Measurements from ENCODE around the gene SLC12A6.
"Not testable (repeated sequence)": the region's sequence is repeated elsewhere in the genome, so short reads cannot be mapped to it uniquely, and the experiment has no call there.

Gene SLC12A6

GRCh38 chr15:34355241-34355640, 17.7 kb upstream of the SLC12A6 start:
- no peak for DNase-seq

- no peak for DNase-seq
These were observed 16.7 kb upstream of the SLC12A6 start for GRCh38 chr15:34354286-34354685.

GRCh38 chr15:34353627-34354026, 16.0 kb upstream of the SLC12A6 start:
- no peak for DNase-seq

- not testable (repeated sequence) for DNase-seq
These were observed 15.4 kb upstream of the SLC12A6 start for GRCh38 chr15:34352996-34353395.

- no peak for DNase-seq
These were observed 12.2 kb upstream of the SLC12A6 start for GRCh38 chr15:34349769-34350168.

GRCh38 chr15:34348735-34349300, 11.2 kb upstream of the SLC12A6 start:
- peak; percentile 3 for DNase-seq

GRCh38 chr15:34347951-34348638, 10.5 kb upstream of the SLC12A6 start:
- DNase-seq: peak; percentile 49

GRCh38 chr15:34342737-34343575, 5.4 kb upstream of the SLC12A6 start, which contains the start of the genes NOP10 and NUTM1:
NOP10 (minus strand) TSS chr15:34343136; CDS start chr15:34343073, 63 bp downstream.
NUTM1 (plus strand) TSS chr15:34343315; CDS start chr15:34343697, 382 bp downstream.
- DNase-seq: peak; percentile 99

GRCh38 chr15:34342213-34342736, 4.7 kb upstream of the SLC12A6 start:
- DNase-seq: not testable (repeated sequence)

GRCh38 chr15:34341381-34342212, 4.0 kb upstream of the SLC12A6 start:
- no peak for DNase-seq

GRCh38 chr15:34339946-34340345, 2.4 kb upstream of the SLC12A6 start:
- DNase-seq: no peak

- no peak for DNase-seq
These were observed 766 bp upstream of the SLC12A6 start for GRCh38 chr15:34338347-34338746.

- peak; percentile 73 for DNase-seq
These were observed 507 bp downstream of the SLC12A6 start for GRCh38 chr15:34336991-34337556.

- DNase-seq: no peak
These were observed 1.2 kb downstream of the SLC12A6 start for GRCh38 chr15:34336231-34336990.

- no peak for DNase-seq
These were observed 2.2 kb downstream of the SLC12A6 start for GRCh38 chr15:34335176-34336032.

- DNase-seq: no peak
These were observed 2.9 kb downstream of the SLC12A6 start for GRCh38 chr15:34334672-34335071.

GRCh38 chr15:34332553-34333120, 4.9 kb downstream of the SLC12A6 start:
- DNase-seq: no peak

- no peak for DNase-seq
These were observed 5.8 kb downstream of the SLC12A6 start for GRCh38 chr15:34331809-34332208.

GRCh38 chr15:34330279-34330678, 7.3 kb downstream of the SLC12A6 start:
- DNase-seq: no peak

GRCh38 chr15:34329006-34329405, 8.6 kb downstream of the SLC12A6 start:
- DNase-seq: no peak

All from activated CD8-positive, alpha-beta memory T cell treated with anti-CD3 and anti-CD28 coated beads for 24 hours (primary cell).